Measurements from ENCODE around the gene APH1A. TPM values are rescaled to one million over a fixed set of nuclear protein-coding genes. Genes with fewer than 3 reads are reported as not detected.
A peak's percentile ranks its signal among the peaks of the same experiment; 100 is the strongest.
"Not testable (repeated sequence)": the region's sequence is repeated elsewhere in the genome, so short reads cannot be mapped to it uniquely, and the experiment has no call there.

Gene APH1A
- polyA plus RNA-seq, 3 donors: 83.7 to 134 (median 83.9) TPM

DNA sequence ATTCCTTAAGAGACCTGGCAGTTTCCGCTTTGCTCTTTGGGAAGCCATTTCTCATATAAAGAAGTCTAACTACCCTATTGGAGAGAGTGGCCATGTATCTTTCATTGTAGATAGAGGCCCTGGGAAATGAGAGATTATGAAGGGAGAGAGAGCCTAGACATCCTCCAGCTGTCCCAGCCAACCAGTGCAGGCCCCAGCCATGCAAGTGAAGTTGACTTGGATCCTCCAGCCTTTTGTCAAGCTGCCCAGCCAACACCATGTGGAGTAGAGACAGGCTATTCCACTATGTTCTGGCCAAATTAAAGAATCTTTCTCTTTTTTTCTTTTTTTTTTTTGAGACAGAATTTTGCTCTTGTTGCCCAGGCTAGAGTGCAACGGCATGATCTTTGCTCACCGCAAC, 25.8 kb downstream of the APH1A start:
- Histone ChIP-seq H3K4me3 (replicated peaks in 1 of 3; ENCODE audit: low read depth in 2 of 3, low read length in 3 of 3) (no peak overlapping the region), H4K20me1 (ENCODE audit: insufficient read depth, low read length) (no peaks in the 10 kb centered on the region), H3K27me3 (ENCODE audit: control insufficient read depth in 2 of 2, insufficient read depth in 2 of 2, low read length in 2 of 2) (no peaks in the 10 kb centered on the region), H3K4me2 (replicated peaks; ENCODE audit: extremely low read depth, low read length, poor library complexity, severe bottlenecking) (no peak overlapping the region), H3K27ac (ENCODE audit: low read depth in 1 of 2, low read length in 2 of 2) (no peak overlapping the region), H3K36me3 (replicated peaks in 1 of 2; ENCODE audit: control insufficient read depth in 1 of 2, insufficient read depth in 2 of 2, low read length in 2 of 2) (no peaks in the 10 kb centered on the region), H3K9me3 (replicated peaks in 1 of 2; ENCODE audit: control insufficient read depth in 1 of 2, insufficient read depth in 1 of 2, low read length in 2 of 2) (no peaks in the 10 kb centered on the region), H3K4me1 (ENCODE audit: control insufficient read depth in 1 of 2, insufficient read depth in 2 of 2, low read length in 2 of 2) (peaks cover 0 to 2% of the 10 kb centered on the region in 2 donors), H2AFZ (ENCODE audit: insufficient read depth, low read depth, low read length, poor library complexity, severe bottlenecking) (no peak overlapping the region), H3K9ac (ENCODE audit: insufficient read depth, low read length, poor library complexity, severe bottlenecking) (no peak overlapping the region), H3K79me2 (ENCODE audit: insufficient read depth, low read length) (no peaks in the 10 kb centered on the region)
- no peak overlapping the region for H3K27ac Mint-ChIP-seq
- no peak for DNase-seq
- H3K36me3 Mint-ChIP-seq: no peaks in the 10 kb centered on the region
- no peak overlapping the region for H3K4me3 Mint-ChIP-seq
- peaks cover 6% of the 10 kb centered on the region for H3K4me1 Mint-ChIP-seq
- WGBS (ENCODE audit: insufficient coverage): 100% methylated on average over 1 of the region's 3 CpGs
- no peaks in the 10 kb centered on the region for H3K9me3 Mint-ChIP-seq
- intact Hi-C loops (cut with micrococcal nuclease): no loop called here
- no peak for TF ChIP-seq CTCF (IDR thresholded peaks at IDR 0.05)
- H3K27me3 Mint-ChIP-seq (ENCODE audit: low read depth in 3 of 3): peaks cover 1 to 10% (median 6%) of the 10 kb centered on the region in 3 donors

DNA sequence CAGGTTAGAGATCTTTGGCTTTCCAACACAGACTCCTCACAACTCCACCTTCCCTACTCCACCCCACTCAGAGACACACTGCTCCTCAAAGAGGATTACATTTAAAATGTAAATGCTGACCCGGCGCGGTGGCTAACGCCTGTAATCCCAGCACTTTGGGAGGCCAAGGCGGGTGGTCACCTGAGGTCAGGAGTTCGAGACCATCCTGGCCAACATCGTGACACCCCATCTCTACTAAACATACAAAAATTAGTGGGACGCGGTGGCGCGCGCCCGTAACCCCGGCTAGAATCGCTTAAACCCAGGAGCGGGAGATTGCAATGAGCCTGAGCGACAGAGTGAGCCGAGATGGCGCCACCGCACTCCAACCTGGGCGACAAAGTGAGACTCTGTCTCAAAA, 31.1 kb downstream of the APH1A start:
- Histone ChIP-seq H3K4me2 (replicated peaks; ENCODE audit: extremely low read depth, low read length, poor library complexity, severe bottlenecking) (no peak overlapping the region), H4K20me1 (ENCODE audit: insufficient read depth, low read length) (no peaks in the 10 kb centered on the region), H3K27ac (ENCODE audit: low read depth in 1 of 2, low read length in 2 of 2) (no peak overlapping the region), H3K9me3 (replicated peaks in 1 of 2; ENCODE audit: control insufficient read depth in 1 of 2, insufficient read depth in 1 of 2, low read length in 2 of 2) (no peaks in the 10 kb centered on the region), H3K36me3 (replicated peaks in 1 of 2; ENCODE audit: control insufficient read depth in 1 of 2, insufficient read depth in 2 of 2, low read length in 2 of 2) (no peaks in the 10 kb centered on the region), H3K4me3 (replicated peaks in 1 of 3; ENCODE audit: low read depth in 2 of 3, low read length in 3 of 3) (no peak overlapping the region), H3K79me2 (ENCODE audit: insufficient read depth, low read length) (peaks cover 29% of the 10 kb centered on the region), H3K4me1 (ENCODE audit: control insufficient read depth in 1 of 2, insufficient read depth in 2 of 2, low read length in 2 of 2) (peaks cover 21 to 22% of the 10 kb centered on the region in 2 donors), H3K9ac (ENCODE audit: insufficient read depth, low read length, poor library complexity, severe bottlenecking) (no peak overlapping the region), H2AFZ (ENCODE audit: insufficient read depth, low read depth, low read length, poor library complexity, severe bottlenecking) (no peak overlapping the region), H3K27me3 (ENCODE audit: control insufficient read depth in 2 of 2, insufficient read depth in 2 of 2, low read length in 2 of 2) (no peaks in the 10 kb centered on the region)
- Mint-ChIP-seq H3K4me1 (peaks cover 16% of the 10 kb centered on the region), H3K36me3 (no peaks in the 10 kb centered on the region), H3K27me3 (ENCODE audit: low read depth in 3 of 3) (peaks cover 0 to 2% (median 1%) of the 10 kb centered on the region in 3 donors), H3K9me3 (no peaks in the 10 kb centered on the region), H3K4me3 (no peak overlapping the region), H3K27ac (no peak overlapping the region)
- 94% methylated on average over 14 of the region's 21 CpGs for WGBS (ENCODE audit: insufficient coverage)
- TF ChIP-seq CTCF (IDR thresholded peaks at IDR 0.05): no peak
- no peak for DNase-seq
- intact Hi-C loops (cut with micrococcal nuclease): loop anchor here in 1 of 2 donors (10.0 kb wide), 1 partner anchor 53 kb away; no protein-coding TSS in a partner anchor

GRCh38 chr1:150237176-150237575, 31.6 kb downstream of the APH1A start:
- Histone ChIP-seq H3K4me2 (replicated peaks; ENCODE audit: extremely low read depth, low read length, poor library complexity, severe bottlenecking) (peak overlapping the region; percentile 99), H3K4me1 (ENCODE audit: control insufficient read depth in 1 of 2, insufficient read depth in 2 of 2, low read length in 2 of 2) (peaks cover 24 to 25% of the 10 kb centered on the region in 2 donors), H2AFZ (ENCODE audit: insufficient read depth, low read depth, low read length, poor library complexity, severe bottlenecking) (peak overlapping the region; percentile 92), H3K79me2 (ENCODE audit: insufficient read depth, low read length) (peaks cover 35% of the 10 kb centered on the region), H3K4me3 (replicated peaks in 1 of 3; ENCODE audit: low read depth in 2 of 3, low read length in 3 of 3) (peak overlapping the region in 1 of 3 experiments; percentile 82)
- not testable (repeated sequence) for DNase-seq; H3K27me3 ChIP-seq (ENCODE audit: control insufficient read depth in 2 of 2, insufficient read depth in 2 of 2, low read length in 2 of 2); H3K27ac Mint-ChIP-seq; H3K27me3 Mint-ChIP-seq (ENCODE audit: low read depth in 3 of 3); H3K9me3 ChIP-seq (replicated peaks in 1 of 2; ENCODE audit: control insufficient read depth in 1 of 2, insufficient read depth in 1 of 2, low read length in 2 of 2); H3K9me3 Mint-ChIP-seq; H3K27ac ChIP-seq (ENCODE audit: low read depth in 1 of 2, low read length in 2 of 2); H3K9ac ChIP-seq (ENCODE audit: insufficient read depth, low read length, poor library complexity, severe bottlenecking); H4K20me1 ChIP-seq (ENCODE audit: insufficient read depth, low read length); H3K36me3 ChIP-seq (replicated peaks in 1 of 2; ENCODE audit: control insufficient read depth in 1 of 2, insufficient read depth in 2 of 2, low read length in 2 of 2); H3K36me3 Mint-ChIP-seq
- 81% methylated on average over 12 of the region's 13 CpGs for WGBS (ENCODE audit: insufficient coverage)
- intact Hi-C loops (cut with micrococcal nuclease): loop anchor here in 1 of 2 donors (10.0 kb wide), 1 partner anchor 52 kb away; no protein-coding TSS in a partner anchor
- Mint-ChIP-seq H3K4me1 (peaks cover 18% of the 10 kb centered on the region), H3K4me3 (peak overlapping the region in 1 of 2 donors; percentile 31)
